ENCODE results near the gene ILF3. TPM values are rescaled to one million over a fixed set of nuclear protein-coding genes. Genes with fewer than 3 reads are reported as not detected.

ILF3 gene
- total RNA-seq, 5 donors from 2014 or later (not counting 1 experiment from before 2014, with no cell fraction given) = 331 to 490 (median 370) TPM

DNA sequence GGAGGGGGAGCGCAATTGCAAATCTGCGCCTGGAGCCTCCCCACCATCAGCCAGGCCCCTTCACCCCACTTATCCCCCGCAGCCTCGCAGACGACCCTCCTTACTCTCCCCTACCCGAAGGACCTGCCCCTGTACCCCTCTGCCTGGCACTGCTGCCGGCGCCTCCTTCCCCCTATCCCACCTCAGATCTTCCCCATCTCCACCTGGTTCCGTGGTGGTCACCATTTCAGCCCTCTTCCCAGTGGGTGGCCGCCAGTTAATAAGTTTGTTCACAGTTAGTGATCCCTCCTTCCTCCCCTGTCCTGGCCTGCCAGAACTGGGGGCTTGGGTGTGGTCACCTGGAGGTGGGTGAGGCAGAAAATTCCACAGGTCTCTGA is 28.4 kb upstream of the ILF3 start:
- no peak overlapping the region for H3K27ac ChIP-seq (ENCODE audit: low read length)
- H3K27me3 ChIP-seq (replicated peaks in 1 of 2; ENCODE audit: control insufficient read depth in 2 of 2, extremely low read depth in 1 of 2, insufficient read depth in 2 of 2, low read length in 1 of 2) = no peaks in the 10 kb centered on the region
- peaks cover 14 to 48% of the 10 kb centered on the region in 2 experiments for H3K4me1 ChIP-seq (ENCODE audit: control insufficient read depth in 1 of 2, extremely low read depth in 1 of 2, insufficient read depth in 2 of 2, low read length in 2 of 2)
- Mint-ChIP-seq H3K9me3 (no peaks in the 10 kb centered on the region), H3K4me1 (peaks cover 35 to 43% (median 37%) of the 10 kb centered on the region in 3 donors), H3K27me3 (no peaks in the 10 kb centered on the region), H3K36me3 (peaks cover 14% of the 10 kb centered on the region), H3K27ac (peak overlapping the region in 1 of 2 donors; percentile 27), H3K4me3 (peak overlapping the region in 1 of 3 donors; percentile 27)
- H3K9me3 ChIP-seq = no peaks in the 10 kb centered on the region
- H3K4me3 ChIP-seq (ENCODE audit: control insufficient read depth in 1 of 2, extremely low read depth in 1 of 2, low read length in 1 of 2) = no peak overlapping the region
- DNase-seq = no peak
- H3K36me3 ChIP-seq (ENCODE audit: control insufficient read depth in 2 of 2, extremely low read depth in 1 of 2, insufficient read depth in 1 of 2, low read length in 1 of 2) = peaks cover 0 to 49% of the 10 kb centered on the region in 2 donors
- ChIA-PET CTCF (interaction anchor here in 1 of 2 donors (0.5 kb wide), 1 partner anchor 133 kb away, joined by 3 read pairs; no protein-coding TSS in a partner anchor), POLR2A (no interaction called here)
- no peak for ATAC-seq (replicated peaks in 1 of 4)
- WGBS (ENCODE audit: insufficient coverage) = 93% methylated on average over 8 of the region's 10 CpGs

DNA sequence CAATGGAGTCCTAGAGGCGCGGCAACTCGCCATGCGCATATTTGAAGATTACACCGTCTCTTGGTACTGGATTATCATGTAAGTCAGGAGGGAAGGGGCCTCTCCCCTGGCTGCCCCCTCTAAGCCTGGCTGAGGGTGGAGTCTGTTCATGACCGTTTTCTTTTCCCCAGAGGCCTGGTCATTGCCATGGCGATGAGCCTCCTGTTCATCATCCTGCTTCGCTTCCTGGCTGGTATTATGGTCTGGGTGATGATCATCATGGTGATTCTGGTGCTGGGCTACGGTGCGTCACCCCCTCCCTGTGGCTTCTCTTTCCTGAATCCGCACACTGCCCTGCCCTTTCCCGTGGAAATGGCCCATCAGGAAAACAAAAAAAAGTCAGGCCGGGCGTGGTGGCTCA is 22.3 kb upstream of the ILF3 start:
- Mint-ChIP-seq H3K4me3 (no peak overlapping the region), H3K36me3 (peaks cover 52% of the 10 kb centered on the region), H3K9me3 (no peaks in the 10 kb centered on the region), H3K4me1 (peaks cover 0 to 9% (median 0%) of the 10 kb centered on the region in 3 donors), H3K27me3 (no peaks in the 10 kb centered on the region), H3K27ac (no peak overlapping the region)
- 100% methylated on average over 5 of the region's 14 CpGs for WGBS (ENCODE audit: insufficient coverage)
- Histone ChIP-seq H3K27me3 (replicated peaks in 1 of 2; ENCODE audit: control insufficient read depth in 2 of 2, extremely low read depth in 1 of 2, insufficient read depth in 2 of 2, low read length in 1 of 2) (no peaks in the 10 kb centered on the region), H3K4me1 (ENCODE audit: control insufficient read depth in 1 of 2, extremely low read depth in 1 of 2, insufficient read depth in 2 of 2, low read length in 2 of 2) (no peaks in the 10 kb centered on the region), H3K27ac (ENCODE audit: low read length) (no peak overlapping the region), H3K9me3 (no peaks in the 10 kb centered on the region), H3K36me3 (ENCODE audit: control insufficient read depth in 2 of 2, extremely low read depth in 1 of 2, insufficient read depth in 1 of 2, low read length in 1 of 2) (peaks cover 19 to 84% of the 10 kb centered on the region in 2 donors), H3K4me3 (ENCODE audit: control insufficient read depth in 1 of 2, extremely low read depth in 1 of 2, low read length in 1 of 2) (no peak overlapping the region)
- ChIA-PET CTCF (no interaction called here), POLR2A (no interaction called here)
- ATAC-seq (replicated peaks in 1 of 4) = no peak
- no peak for DNase-seq

DNA sequence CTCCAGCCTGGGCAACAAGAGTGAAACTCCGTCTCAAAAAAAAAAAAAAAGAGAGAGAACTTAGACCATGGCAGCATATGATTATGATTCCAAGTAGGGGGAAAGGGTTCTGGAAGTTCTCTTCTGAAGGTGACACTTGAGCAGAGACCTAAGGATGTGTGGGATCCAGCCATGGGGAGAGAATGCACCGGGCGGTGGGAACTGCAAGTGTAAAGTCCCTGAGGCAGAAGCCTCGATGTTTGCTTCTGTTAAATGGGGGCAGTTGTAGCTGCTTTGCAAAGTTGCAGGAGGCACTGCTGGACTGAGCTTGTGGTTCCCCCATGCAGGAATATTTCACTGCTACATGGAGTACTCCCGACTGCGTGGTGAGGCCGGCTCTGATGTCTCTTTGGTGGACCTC is 19.7 kb upstream of the ILF3 start:
- no peaks in the 10 kb centered on the region for H3K27me3 Mint-ChIP-seq
- H3K27me3 ChIP-seq (replicated peaks in 1 of 2; ENCODE audit: control insufficient read depth in 2 of 2, extremely low read depth in 1 of 2, insufficient read depth in 2 of 2, low read length in 1 of 2) = no peaks in the 10 kb centered on the region
- no peak overlapping the region for H3K27ac Mint-ChIP-seq
- no peaks in the 10 kb centered on the region for H3K9me3 ChIP-seq
- CTCF ChIA-PET = interaction anchor here in 1 of 2 donors (1.0 kb wide), 1 partner anchor 10 kb away, joined by 4 read pairs; no protein-coding TSS in a partner anchor
- H3K4me3 ChIP-seq (ENCODE audit: control insufficient read depth in 1 of 2, extremely low read depth in 1 of 2, low read length in 1 of 2) = no peak overlapping the region
- POLR2A ChIA-PET = interaction anchor here in 1 of 2 donors (0.6 kb wide), 1 partner anchor 218 kb away, joined by 7 read pairs; no protein-coding TSS in a partner anchor
- no peak overlapping the region for H3K27ac ChIP-seq (ENCODE audit: low read length)
- ATAC-seq (replicated peaks in 1 of 4) (no peak), DNase-seq (no peak)
- H3K4me1 Mint-ChIP-seq = peaks cover 0 to 11% (median 0%) of the 10 kb centered on the region in 3 donors
- peaks cover 21 to 84% of the 10 kb centered on the region in 2 donors for H3K36me3 ChIP-seq (ENCODE audit: control insufficient read depth in 2 of 2, extremely low read depth in 1 of 2, insufficient read depth in 1 of 2, low read length in 1 of 2)
- 95% methylated on average over 6 of the region's 7 CpGs for WGBS (ENCODE audit: insufficient coverage)
- no peaks in the 10 kb centered on the region for H3K4me1 ChIP-seq (ENCODE audit: control insufficient read depth in 1 of 2, extremely low read depth in 1 of 2, insufficient read depth in 2 of 2, low read length in 2 of 2)
- H3K4me3 Mint-ChIP-seq = no peak overlapping the region
- H3K9me3 Mint-ChIP-seq = no peaks in the 10 kb centered on the region
- peaks cover 56% of the 10 kb centered on the region for H3K36me3 Mint-ChIP-seq

DNA sequence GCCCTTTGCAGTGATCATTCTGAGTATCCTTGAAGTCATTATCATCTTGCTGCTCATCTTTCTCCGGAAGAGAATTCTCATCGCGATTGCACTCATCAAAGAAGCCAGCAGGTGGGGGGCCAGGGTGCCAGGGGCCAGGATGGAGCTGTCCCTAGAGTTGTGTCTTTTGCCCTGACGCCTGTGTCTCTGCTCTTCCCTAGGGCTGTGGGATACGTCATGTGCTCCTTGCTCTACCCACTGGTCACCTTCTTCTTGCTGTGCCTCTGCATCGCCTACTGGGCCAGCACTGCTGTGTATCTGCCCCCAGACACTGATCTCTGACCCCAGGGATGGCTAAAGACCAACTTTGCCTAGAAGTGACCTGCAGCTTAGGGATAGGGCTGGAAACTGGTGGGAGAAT is 19.2 kb upstream of the ILF3 start:
- Mint-ChIP-seq H3K9me3 (no peaks in the 10 kb centered on the region), H3K36me3 (peaks cover 56% of the 10 kb centered on the region), H3K4me1 (peaks cover 0 to 11% (median 0%) of the 10 kb centered on the region in 3 donors), H3K27ac (peak overlapping the region in 1 of 2 donors; percentile 48), H3K4me3 (no peak overlapping the region), H3K27me3 (no peaks in the 10 kb centered on the region)
- H3K4me3 ChIP-seq (ENCODE audit: control insufficient read depth in 1 of 2, extremely low read depth in 1 of 2, low read length in 1 of 2) = no peak overlapping the region
- WGBS (ENCODE audit: insufficient coverage) = 94% methylated on average over 5 of the region's 6 CpGs
- no peaks in the 10 kb centered on the region for H3K9me3 ChIP-seq
- H3K36me3 ChIP-seq (ENCODE audit: control insufficient read depth in 2 of 2, extremely low read depth in 1 of 2, insufficient read depth in 1 of 2, low read length in 1 of 2) = peaks cover 21 to 86% of the 10 kb centered on the region in 2 donors
- H3K27ac ChIP-seq (ENCODE audit: low read length) = no peak overlapping the region
- ChIA-PET POLR2A (interaction anchor here (0.6 to 0.7 kb wide), 2 partner anchors 22 to 301 kb away, joined by 8 read pairs; no protein-coding TSS in a partner anchor), CTCF (interaction anchor here in 1 of 2 donors (0.5 to 1.2 kb wide), 2 partner anchors 10 to 39 kb away, joined by 5 read pairs; no protein-coding TSS in a partner anchor)
- H3K27me3 ChIP-seq (replicated peaks in 1 of 2; ENCODE audit: control insufficient read depth in 2 of 2, extremely low read depth in 1 of 2, insufficient read depth in 2 of 2, low read length in 1 of 2) = no peaks in the 10 kb centered on the region
- H3K4me1 ChIP-seq (ENCODE audit: control insufficient read depth in 1 of 2, extremely low read depth in 1 of 2, insufficient read depth in 2 of 2, low read length in 2 of 2) = no peaks in the 10 kb centered on the region
- no peak for ATAC-seq (replicated peaks in 1 of 4)
- no peak for DNase-seq

DNA sequence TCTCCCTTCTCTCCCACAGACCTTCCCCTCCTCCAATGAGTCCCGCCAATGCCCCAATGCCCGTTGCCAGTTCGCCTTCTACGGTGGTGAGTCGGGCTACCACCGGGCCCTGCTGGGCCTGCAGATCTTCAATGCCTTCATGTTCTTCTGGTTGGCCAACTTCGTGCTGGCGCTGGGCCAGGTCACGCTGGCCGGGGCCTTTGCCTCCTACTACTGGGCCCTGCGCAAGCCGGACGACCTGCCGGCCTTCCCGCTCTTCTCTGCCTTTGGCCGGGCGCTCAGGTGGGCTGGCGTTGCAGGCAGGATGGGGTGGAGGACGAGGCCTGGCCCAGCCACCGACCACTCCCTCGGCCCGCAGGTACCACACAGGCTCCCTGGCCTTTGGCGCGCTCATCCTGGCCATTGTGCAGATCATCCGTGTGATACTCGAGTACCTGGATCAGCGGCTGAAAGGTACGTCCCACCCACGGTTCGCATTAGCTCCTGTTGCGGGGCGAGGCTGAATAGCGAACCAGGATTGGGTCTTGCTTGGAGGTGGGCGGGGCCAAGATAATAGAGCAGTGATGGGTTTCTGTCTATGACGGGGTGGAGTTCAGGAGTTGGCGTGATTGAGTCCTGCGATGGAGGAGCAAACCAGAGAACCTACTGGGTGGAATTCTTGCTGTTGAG is 17.7 kb upstream of the ILF3 start:
- no peaks in the 10 kb centered on the region for H3K9me3 Mint-ChIP-seq
- POLR2A ChIA-PET = no interaction called here
- peaks cover 0 to 11% (median 3%) of the 10 kb centered on the region in 3 donors for H3K4me1 Mint-ChIP-seq
- ATAC-seq (replicated peaks in 1 of 4) (no peak), DNase-seq (no peak)
- H3K9me3 ChIP-seq = no peaks in the 10 kb centered on the region
- H3K36me3 ChIP-seq (ENCODE audit: control insufficient read depth in 2 of 2, extremely low read depth in 1 of 2, insufficient read depth in 1 of 2, low read length in 1 of 2) = peaks cover 18 to 88% of the 10 kb centered on the region in 2 donors
- CTCF ChIA-PET = interaction anchor here in 1 of 2 donors (0.5 kb wide), 1 partner anchor 11 kb away, joined by 3 read pairs; no protein-coding TSS in a partner anchor
- peaks cover 0 to 7% of the 10 kb centered on the region in 2 experiments for H3K4me1 ChIP-seq (ENCODE audit: control insufficient read depth in 1 of 2, extremely low read depth in 1 of 2, insufficient read depth in 2 of 2, low read length in 2 of 2)
- no peak overlapping the region for H3K27ac ChIP-seq (ENCODE audit: low read length)
- H3K27ac Mint-ChIP-seq = no peak overlapping the region
- H3K4me3 Mint-ChIP-seq = no peak overlapping the region
- H3K27me3 ChIP-seq (replicated peaks in 1 of 2; ENCODE audit: control insufficient read depth in 2 of 2, extremely low read depth in 1 of 2, insufficient read depth in 2 of 2, low read length in 1 of 2) = no peaks in the 10 kb centered on the region
- peaks cover 54% of the 10 kb centered on the region for H3K36me3 Mint-ChIP-seq
- no peak overlapping the region for H3K4me3 ChIP-seq (ENCODE audit: control insufficient read depth in 1 of 2, extremely low read depth in 1 of 2, low read length in 1 of 2)
- WGBS (ENCODE audit: insufficient coverage) = 96% methylated on average over 37 of the region's 37 CpGs
- no peaks in the 10 kb centered on the region for H3K27me3 Mint-ChIP-seq

DNA sequence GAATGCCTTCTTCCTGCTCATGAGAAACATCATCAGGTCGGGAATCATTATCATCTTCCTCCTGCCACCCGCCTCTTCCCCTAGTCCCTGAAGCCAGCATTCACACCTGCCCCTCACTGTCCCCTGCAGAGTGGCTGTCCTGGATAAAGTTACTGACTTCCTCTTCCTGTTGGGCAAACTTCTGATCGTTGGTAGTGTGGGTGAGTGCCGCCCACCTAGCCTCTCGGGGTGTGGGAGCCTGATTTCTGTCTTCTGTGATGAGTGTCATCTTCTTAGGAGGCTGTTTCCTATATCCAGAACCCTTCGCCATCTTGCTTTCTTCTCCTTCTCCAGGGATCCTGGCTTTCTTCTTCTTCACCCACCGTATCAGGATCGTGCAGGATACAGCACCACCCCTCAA is 16.3 kb upstream of the ILF3 start:
- Histone ChIP-seq H3K9me3 (no peaks in the 10 kb centered on the region), H3K27ac (ENCODE audit: low read length) (no peak overlapping the region), H3K4me3 (ENCODE audit: control insufficient read depth in 1 of 2, extremely low read depth in 1 of 2, low read length in 1 of 2) (no peak overlapping the region), H3K4me1 (ENCODE audit: control insufficient read depth in 1 of 2, extremely low read depth in 1 of 2, insufficient read depth in 2 of 2, low read length in 2 of 2) (peaks cover 3 to 20% of the 10 kb centered on the region in 2 experiments), H3K36me3 (ENCODE audit: control insufficient read depth in 2 of 2, extremely low read depth in 1 of 2, insufficient read depth in 1 of 2, low read length in 1 of 2) (peaks cover 19 to 87% of the 10 kb centered on the region in 2 donors), H3K27me3 (replicated peaks in 1 of 2; ENCODE audit: control insufficient read depth in 2 of 2, extremely low read depth in 1 of 2, insufficient read depth in 2 of 2, low read length in 1 of 2) (no peaks in the 10 kb centered on the region)
- peaks cover 45% of the 10 kb centered on the region for H3K36me3 Mint-ChIP-seq
- no peaks in the 10 kb centered on the region for H3K27me3 Mint-ChIP-seq
- no CpG with 5 or more reads among the region's 8 CpGs for WGBS (ENCODE audit: insufficient coverage)
- DNase-seq = no peak
- H3K27ac Mint-ChIP-seq = peak overlapping the region; percentile 53 to 58
- ChIA-PET CTCF (no interaction called here), POLR2A (no interaction called here)
- no peaks in the 10 kb centered on the region for H3K9me3 Mint-ChIP-seq
- H3K4me3 Mint-ChIP-seq = no peak overlapping the region
- H3K4me1 Mint-ChIP-seq = peaks cover 0 to 14% (median 8%) of the 10 kb centered on the region in 3 donors
- ATAC-seq (replicated peaks in 1 of 4) = no peak
